WTC11 (cell line): ENCODE measurements around the gene COL13A1. TPM values are rescaled to one million over a fixed set of nuclear protein-coding genes. Genes with fewer than 3 reads are reported as not detected.

ENCODE experiments used
- ATAC-seq: fragments of 200-7000 bp; cut with Tn5 transposase; 2 replicates; pipeline ENCODE4 v1.10.0; 2021; ENCODE audit warnings: mild to moderate bottlenecking, moderate library complexity
- CTCF ChIA-PET: fragments of 300-600 bp; sonication (Branson Sonifier 250); formaldehyde crosslinking; loops from one replicate; lab custom pipeline; 2021; ENCODE audit warnings: antibody characterized with exemption; lab: Charles Lee
- POLR2A ChIA-PET: fragments of 350-600 bp; sonication (Branson Sonifier 250); formaldehyde crosslinking; loops from one replicate; lab custom pipeline; 2021; ENCODE audit warnings: antibody characterized with exemption; lab: Charles Lee
- DNase-seq: peaks from one replicate; pipeline ENCODE4 v3.0.0; 2021; ENCODE audit warnings: low spot score
- H3K27ac Mint-ChIP-seq: 2 replicates; pipeline ENCODE4 v1.8.0; 2021; ENCODE audit warnings: mixed read lengths
- H3K27me3 Mint-ChIP-seq: 2 replicates; pipeline ENCODE4 v1.8.0; 2021; ENCODE audit warnings: low read depth, mild to moderate bottlenecking, moderate library complexity, mixed read lengths
- H3K36me3 Mint-ChIP-seq: 2 replicates; pipeline ENCODE4 v1.8.0; 2021; ENCODE audit warnings: mixed read lengths
- H3K4me1 Mint-ChIP-seq: 2 replicates; pipeline ENCODE4 v1.8.0; 2022; ENCODE audit warnings: mixed read lengths
- H3K4me3 Mint-ChIP-seq: 2 replicates; pipeline ENCODE4 v1.8.0; 2021; ENCODE audit warnings: mild to moderate bottlenecking, moderate library complexity, mixed read lengths
- H3K9me3 Mint-ChIP-seq: 2 replicates; pipeline ENCODE4 v1.8.0; 2021; ENCODE audit warnings: mixed read lengths
- AR ChIP-seq: fragments of 250-450 bp; sonication (Bioruptor Pico); IDR thresholded peaks from 2 replicates; pipeline ENCODE4 v1.9.0; 2021; ENCODE audit warnings: mild to moderate bottlenecking
- ATF1 ChIP-seq: sonication (generic); formaldehyde crosslinking; IDR thresholded peaks from 2 replicates; pipeline ENCODE4 v1.8.1; 2023; ENCODE audit warnings: mild to moderate bottlenecking, moderate library complexity, missing genetic modification reagents
- CREB1 ChIP-seq: sonication (generic); formaldehyde crosslinking; IDR thresholded peaks from 2 replicates; pipeline ENCODE4 v1.8.0; 2023; ENCODE audit warnings: mild to moderate bottlenecking, missing genetic modification reagents
- EMX1 ChIP-seq: fragments of 250-450 bp; sonication (Bioruptor Pico); IDR thresholded peaks from 2 replicates; pipeline ENCODE4 v1.8.0; 2021; ENCODE audit warnings: mild to moderate bottlenecking
- HMGXB4 ChIP-seq: sonication (generic); formaldehyde crosslinking; IDR thresholded peaks from 2 replicates; pipeline ENCODE4 v1.8.1; 2023; ENCODE audit warnings: mild to moderate bottlenecking, moderate library complexity, missing genetic modification reagents
- IRF2 ChIP-seq: sonication (generic); formaldehyde crosslinking; IDR thresholded peaks from 2 replicates; pipeline ENCODE4 v1.8.0; 2022; ENCODE audit warnings: low read depth, missing genetic modification reagents, borderline replicate concordance
- JUN ChIP-seq: sonication (generic); formaldehyde crosslinking; IDR thresholded peaks from 2 replicates; pipeline ENCODE4 v1.8.0; 2023; ENCODE audit warnings: mild to moderate bottlenecking, missing genetic modification reagents
- MXD4 ChIP-seq: fragments of 250-450 bp; sonication (Bioruptor Pico); IDR thresholded peaks from 2 replicates; pipeline ENCODE4 v1.8.0; 2021; ENCODE audit warnings: mild to moderate bottlenecking, moderate library complexity, borderline replicate concordance
- RORB ChIP-seq: fragments of 250-450 bp; sonication (Bioruptor Pico); IDR thresholded peaks from 2 replicates; pipeline ENCODE4 v1.9.0; 2021; ENCODE audit warnings: mild to moderate bottlenecking
- SMAD4 ChIP-seq: sonication (generic); formaldehyde crosslinking; IDR thresholded peaks from 2 replicates; pipeline ENCODE4 v1.8.0; 2022; ENCODE audit warnings: mild to moderate bottlenecking, missing genetic modification reagents
- SP1 ChIP-seq: sonication (generic); formaldehyde crosslinking; conservative IDR thresholded peaks from 2 replicates; pipeline ENCODE4 v1.8.1; 2022; ENCODE audit warnings: missing genetic modification reagents
- STAT6 ChIP-seq: sonication (generic); formaldehyde crosslinking; conservative IDR thresholded peaks from 2 replicates; pipeline ENCODE4 v1.8.1; 2023; ENCODE audit warnings: mild to moderate bottlenecking, low read depth, missing genetic modification reagents, moderate library complexity
- ZNF121 ChIP-seq: sonication (generic); formaldehyde crosslinking; IDR thresholded peaks from 2 replicates; pipeline ENCODE4 v1.8.0; 2023; ENCODE audit warnings: missing genetic modification reagents
- ZNF232 ChIP-seq: sonication (generic); formaldehyde crosslinking; IDR thresholded peaks from 2 replicates; pipeline ENCODE4 v1.8.0; 2022; ENCODE audit warnings: mild to moderate bottlenecking, missing genetic modification reagents
- total RNA-seq: library from RNA; stranded (reverse); gene quantifications from 3 replicates; pipeline ENCODE4 v1.2.3, GENCODE V29; 2021
- TF ChIP-seq, protein P1 (sequence below): sonication (generic); formaldehyde crosslinking; IDR thresholded peaks from 2 replicates; pipeline ENCODE4 v1.8.1; 2023; ENCODE audit warnings: mild to moderate bottlenecking, missing genetic modification reagents
- TF ChIP-seq, protein P2 (sequence below): fragments of 250-450 bp; sonication (Bioruptor Pico); IDR thresholded peaks from 2 replicates; pipeline ENCODE4 v1.9.0; 2021; ENCODE audit warnings: mild to moderate bottlenecking, borderline replicate concordance
- TF ChIP-seq, protein P3 (sequence below): fragments of 250-450 bp; sonication (Bioruptor Pico); IDR thresholded peaks from 2 replicates; pipeline ENCODE4 v1.8.0; 2021; ENCODE audit warnings: mild to moderate bottlenecking
- TF ChIP-seq, protein P4 (sequence below): sonication (generic); formaldehyde crosslinking; IDR thresholded peaks from 2 replicates; pipeline ENCODE4 v1.8.1; 2022; ENCODE audit warnings: missing genetic modification reagents, borderline replicate concordance
- TF ChIP-seq, protein P5 (sequence below): sonication (generic); formaldehyde crosslinking; IDR thresholded peaks from 2 replicates; pipeline ENCODE4 v1.8.0; 2023; ENCODE audit warnings: mild to moderate bottlenecking, missing genetic modification reagents

Gene COL13A1
- total RNA-seq, 1 experiment from 2014 or later, result 7.1 TPM

GRCh38 chr10:69787681-69788080, 14.0 kb upstream of the COL13A1 start:
- CTCF ChIA-PET, result interaction anchor here (0.9 to 9.8 kb wide), 31 partner anchors 12 to 359 kb away, joined by 3 to 316 read pairs (median 8); partner anchors contain the start of genes COL13A1 and TYSND1
- H3K4me1 Mint-ChIP-seq, result no peaks in the 10 kb centered on the region
- peaks cover 6% of the 10 kb centered on the region for H3K9me3 Mint-ChIP-seq
- no peak overlapping the region for H3K4me3 Mint-ChIP-seq
- POLR2A ChIA-PET, result no interaction called here
- peaks cover 17% of the 10 kb centered on the region for H3K27me3 Mint-ChIP-seq
- no peak overlapping the region for H3K27ac Mint-ChIP-seq
- no peaks in the 10 kb centered on the region for H3K36me3 Mint-ChIP-seq
- DNase-seq, result no peak
- no peak for ATAC-seq
- TF ChIP-seq HMGXB4, result no peak
- no peak for TF ChIP-seq SMAD4
- TF ChIP-seq RORB (CRISPR knock-in tag), result no peak
- TF ChIP-seq, protein P1, sequence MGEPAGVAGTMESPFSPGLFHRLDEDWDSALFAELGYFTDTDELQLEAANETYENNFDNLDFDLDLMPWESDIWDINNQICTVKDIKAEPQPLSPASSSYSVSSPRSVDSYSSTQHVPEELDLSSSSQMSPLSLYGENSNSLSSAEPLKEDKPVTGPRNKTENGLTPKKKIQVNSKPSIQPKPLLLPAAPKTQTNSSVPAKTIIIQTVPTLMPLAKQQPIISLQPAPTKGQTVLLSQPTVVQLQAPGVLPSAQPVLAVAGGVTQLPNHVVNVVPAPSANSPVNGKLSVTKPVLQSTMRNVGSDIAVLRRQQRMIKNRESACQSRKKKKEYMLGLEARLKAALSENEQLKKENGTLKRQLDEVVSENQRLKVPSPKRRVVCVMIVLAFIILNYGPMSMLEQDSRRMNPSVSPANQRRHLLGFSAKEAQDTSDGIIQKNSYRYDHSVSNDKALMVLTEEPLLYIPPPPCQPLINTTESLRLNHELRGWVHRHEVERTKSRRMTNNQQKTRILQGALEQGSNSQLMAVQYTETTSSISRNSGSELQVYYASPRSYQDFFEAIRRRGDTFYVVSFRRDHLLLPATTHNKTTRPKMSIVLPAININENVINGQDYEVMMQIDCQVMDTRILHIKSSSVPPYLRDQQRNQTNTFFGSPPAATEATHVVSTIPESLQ, result no peak
- no peak for TF ChIP-seq SP1
- TF ChIP-seq, protein P2, sequence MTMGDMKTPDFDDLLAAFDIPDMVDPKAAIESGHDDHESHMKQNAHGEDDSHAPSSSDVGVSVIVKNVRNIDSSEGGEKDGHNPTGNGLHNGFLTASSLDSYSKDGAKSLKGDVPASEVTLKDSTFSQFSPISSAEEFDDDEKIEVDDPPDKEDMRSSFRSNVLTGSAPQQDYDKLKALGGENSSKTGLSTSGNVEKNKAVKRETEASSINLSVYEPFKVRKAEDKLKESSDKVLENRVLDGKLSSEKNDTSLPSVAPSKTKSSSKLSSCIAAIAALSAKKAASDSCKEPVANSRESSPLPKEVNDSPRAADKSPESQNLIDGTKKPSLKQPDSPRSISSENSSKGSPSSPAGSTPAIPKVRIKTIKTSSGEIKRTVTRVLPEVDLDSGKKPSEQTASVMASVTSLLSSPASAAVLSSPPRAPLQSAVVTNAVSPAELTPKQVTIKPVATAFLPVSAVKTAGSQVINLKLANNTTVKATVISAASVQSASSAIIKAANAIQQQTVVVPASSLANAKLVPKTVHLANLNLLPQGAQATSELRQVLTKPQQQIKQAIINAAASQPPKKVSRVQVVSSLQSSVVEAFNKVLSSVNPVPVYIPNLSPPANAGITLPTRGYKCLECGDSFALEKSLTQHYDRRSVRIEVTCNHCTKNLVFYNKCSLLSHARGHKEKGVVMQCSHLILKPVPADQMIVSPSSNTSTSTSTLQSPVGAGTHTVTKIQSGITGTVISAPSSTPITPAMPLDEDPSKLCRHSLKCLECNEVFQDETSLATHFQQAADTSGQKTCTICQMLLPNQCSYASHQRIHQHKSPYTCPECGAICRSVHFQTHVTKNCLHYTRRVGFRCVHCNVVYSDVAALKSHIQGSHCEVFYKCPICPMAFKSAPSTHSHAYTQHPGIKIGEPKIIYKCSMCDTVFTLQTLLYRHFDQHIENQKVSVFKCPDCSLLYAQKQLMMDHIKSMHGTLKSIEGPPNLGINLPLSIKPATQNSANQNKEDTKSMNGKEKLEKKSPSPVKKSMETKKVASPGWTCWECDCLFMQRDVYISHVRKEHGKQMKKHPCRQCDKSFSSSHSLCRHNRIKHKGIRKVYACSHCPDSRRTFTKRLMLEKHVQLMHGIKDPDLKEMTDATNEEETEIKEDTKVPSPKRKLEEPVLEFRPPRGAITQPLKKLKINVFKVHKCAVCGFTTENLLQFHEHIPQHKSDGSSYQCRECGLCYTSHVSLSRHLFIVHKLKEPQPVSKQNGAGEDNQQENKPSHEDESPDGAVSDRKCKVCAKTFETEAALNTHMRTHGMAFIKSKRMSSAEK (CRISPR knock-in tag), result no peak
- TF ChIP-seq STAT6, result no peak
- TF ChIP-seq IRF2, result no peak
- no peak for TF ChIP-seq ATF1
- no peak for TF ChIP-seq AR (CRISPR knock-in tag)
- TF ChIP-seq, protein P3, sequence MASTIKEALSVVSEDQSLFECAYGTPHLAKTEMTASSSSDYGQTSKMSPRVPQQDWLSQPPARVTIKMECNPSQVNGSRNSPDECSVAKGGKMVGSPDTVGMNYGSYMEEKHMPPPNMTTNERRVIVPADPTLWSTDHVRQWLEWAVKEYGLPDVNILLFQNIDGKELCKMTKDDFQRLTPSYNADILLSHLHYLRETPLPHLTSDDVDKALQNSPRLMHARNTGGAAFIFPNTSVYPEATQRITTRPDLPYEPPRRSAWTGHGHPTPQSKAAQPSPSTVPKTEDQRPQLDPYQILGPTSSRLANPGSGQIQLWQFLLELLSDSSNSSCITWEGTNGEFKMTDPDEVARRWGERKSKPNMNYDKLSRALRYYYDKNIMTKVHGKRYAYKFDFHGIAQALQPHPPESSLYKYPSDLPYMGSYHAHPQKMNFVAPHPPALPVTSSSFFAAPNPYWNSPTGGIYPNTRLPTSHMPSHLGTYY, result no peak
- no peak for TF ChIP-seq JUN (CRISPR knock-in tag)
- no peak for TF ChIP-seq CREB1 (CRISPR knock-in tag)
- TF ChIP-seq, protein P4, sequence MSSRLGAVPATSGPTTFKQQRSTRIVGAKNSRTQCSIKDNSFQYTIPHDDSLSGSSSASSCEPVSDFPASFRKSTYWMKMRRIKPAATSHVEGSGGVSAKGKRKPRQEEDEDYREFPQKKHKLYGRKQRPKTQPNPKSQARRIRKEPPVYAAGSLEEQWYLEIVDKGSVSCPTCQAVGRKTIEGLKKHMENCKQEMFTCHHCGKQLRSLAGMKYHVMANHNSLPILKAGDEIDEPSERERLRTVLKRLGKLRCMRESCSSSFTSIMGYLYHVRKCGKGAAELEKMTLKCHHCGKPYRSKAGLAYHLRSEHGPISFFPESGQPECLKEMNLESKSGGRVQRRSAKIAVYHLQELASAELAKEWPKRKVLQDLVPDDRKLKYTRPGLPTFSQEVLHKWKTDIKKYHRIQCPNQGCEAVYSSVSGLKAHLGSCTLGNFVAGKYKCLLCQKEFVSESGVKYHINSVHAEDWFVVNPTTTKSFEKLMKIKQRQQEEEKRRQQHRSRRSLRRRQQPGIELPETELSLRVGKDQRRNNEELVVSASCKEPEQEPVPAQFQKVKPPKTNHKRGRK (CRISPR knock-in tag), result no peak
- TF ChIP-seq EMX1 (CRISPR knock-in tag), result no peak
- TF ChIP-seq, protein P5, sequence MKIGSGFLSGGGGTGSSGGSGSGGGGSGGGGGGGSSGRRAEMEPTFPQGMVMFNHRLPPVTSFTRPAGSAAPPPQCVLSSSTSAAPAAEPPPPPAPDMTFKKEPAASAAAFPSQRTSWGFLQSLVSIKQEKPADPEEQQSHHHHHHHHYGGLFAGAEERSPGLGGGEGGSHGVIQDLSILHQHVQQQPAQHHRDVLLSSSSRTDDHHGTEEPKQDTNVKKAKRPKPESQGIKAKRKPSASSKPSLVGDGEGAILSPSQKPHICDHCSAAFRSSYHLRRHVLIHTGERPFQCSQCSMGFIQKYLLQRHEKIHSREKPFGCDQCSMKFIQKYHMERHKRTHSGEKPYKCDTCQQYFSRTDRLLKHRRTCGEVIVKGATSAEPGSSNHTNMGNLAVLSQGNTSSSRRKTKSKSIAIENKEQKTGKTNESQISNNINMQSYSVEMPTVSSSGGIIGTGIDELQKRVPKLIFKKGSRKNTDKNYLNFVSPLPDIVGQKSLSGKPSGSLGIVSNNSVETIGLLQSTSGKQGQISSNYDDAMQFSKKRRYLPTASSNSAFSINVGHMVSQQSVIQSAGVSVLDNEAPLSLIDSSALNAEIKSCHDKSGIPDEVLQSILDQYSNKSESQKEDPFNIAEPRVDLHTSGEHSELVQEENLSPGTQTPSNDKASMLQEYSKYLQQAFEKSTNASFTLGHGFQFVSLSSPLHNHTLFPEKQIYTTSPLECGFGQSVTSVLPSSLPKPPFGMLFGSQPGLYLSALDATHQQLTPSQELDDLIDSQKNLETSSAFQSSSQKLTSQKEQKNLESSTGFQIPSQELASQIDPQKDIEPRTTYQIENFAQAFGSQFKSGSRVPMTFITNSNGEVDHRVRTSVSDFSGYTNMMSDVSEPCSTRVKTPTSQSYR (CRISPR knock-in tag), result no peak
- no peak for TF ChIP-seq MXD4 (CRISPR knock-in tag)
- TF ChIP-seq ZNF232 (CRISPR knock-in tag), result no peak
- no peak for TF ChIP-seq ZNF121 (CRISPR knock-in tag)
